ENCODE results near the gene UBAP2.

Gene UBAP2

GRCh38 chr9:34089311-34089710 is 40.6 kb upstream of the UBAP2 start:
- Histone ChIP-seq H2AFZ (ENCODE audit: low read length) (no peak overlapping the region), H3K4me2 (ENCODE audit: low read length) (no peak overlapping the region), H3K4me1 (ENCODE audit: insufficient read depth, low read length, severe bottlenecking) (peaks cover 5% of the 10 kb centered on the region), H3K79me2 (ENCODE audit: insufficient read depth, low read length) (no peaks in the 10 kb centered on the region), H3K36me3 (ENCODE audit: insufficient read depth, low read length) (peaks cover 92% of the 10 kb centered on the region), H3K4me3 (ENCODE audit: low read depth, low read length, poor library complexity, severe bottlenecking) (no peak overlapping the region), H3K9me3 (ENCODE audit: low read length) (no peaks in the 10 kb centered on the region), H4K20me1 (ENCODE audit: insufficient read depth, low read length) (no peaks in the 10 kb centered on the region), H3K9ac (ENCODE audit: low read length) (no peak overlapping the region), H3K27me3 (ENCODE audit: insufficient read depth, low read length) (no peaks in the 10 kb centered on the region), H3K9me2 (ENCODE audit: low read depth, low read length) (no peaks in the 10 kb centered on the region), H3F3A (ENCODE audit: insufficient read depth, low read length) (no peaks in the 10 kb centered on the region), H3K27ac (ENCODE audit: low read depth, low read length, poor library complexity, severe bottlenecking) (no peak overlapping the region)
- TF ChIP-seq EZH2 (IDR thresholded peaks at IDR 0.05; ENCODE audit: borderline replicate concordance, low read length), result no peak
- TF ChIP-seq, protein P1, sequence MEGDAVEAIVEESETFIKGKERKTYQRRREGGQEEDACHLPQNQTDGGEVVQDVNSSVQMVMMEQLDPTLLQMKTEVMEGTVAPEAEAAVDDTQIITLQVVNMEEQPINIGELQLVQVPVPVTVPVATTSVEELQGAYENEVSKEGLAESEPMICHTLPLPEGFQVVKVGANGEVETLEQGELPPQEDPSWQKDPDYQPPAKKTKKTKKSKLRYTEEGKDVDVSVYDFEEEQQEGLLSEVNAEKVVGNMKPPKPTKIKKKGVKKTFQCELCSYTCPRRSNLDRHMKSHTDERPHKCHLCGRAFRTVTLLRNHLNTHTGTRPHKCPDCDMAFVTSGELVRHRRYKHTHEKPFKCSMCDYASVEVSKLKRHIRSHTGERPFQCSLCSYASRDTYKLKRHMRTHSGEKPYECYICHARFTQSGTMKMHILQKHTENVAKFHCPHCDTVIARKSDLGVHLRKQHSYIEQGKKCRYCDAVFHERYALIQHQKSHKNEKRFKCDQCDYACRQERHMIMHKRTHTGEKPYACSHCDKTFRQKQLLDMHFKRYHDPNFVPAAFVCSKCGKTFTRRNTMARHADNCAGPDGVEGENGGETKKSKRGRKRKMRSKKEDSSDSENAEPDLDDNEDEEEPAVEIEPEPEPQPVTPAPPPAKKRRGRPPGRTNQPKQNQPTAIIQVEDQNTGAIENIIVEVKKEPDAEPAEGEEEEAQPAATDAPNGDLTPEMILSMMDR (IDR thresholded peaks at IDR 0.05; ENCODE audit: low read length), result no peak

DNA sequence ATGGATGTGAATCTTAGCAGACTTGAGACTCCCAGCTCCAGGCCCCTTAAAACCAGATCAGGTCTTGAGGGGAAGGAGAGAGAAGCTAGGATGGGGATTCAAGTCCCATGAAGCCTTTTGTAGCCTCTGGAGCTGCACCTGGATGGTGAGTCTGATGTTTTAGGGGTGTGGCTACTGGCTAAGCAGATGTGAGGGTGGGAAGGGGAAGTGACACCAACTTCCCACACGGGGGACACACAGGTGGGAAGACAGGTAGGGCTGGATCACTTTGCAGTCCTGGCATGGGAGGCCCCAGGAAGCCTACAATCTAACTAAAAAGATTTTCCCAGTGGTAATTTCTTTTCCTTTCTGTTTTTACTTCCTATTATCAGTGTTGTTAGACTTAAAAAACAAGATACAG is 38.7 kb upstream of the UBAP2 start:
- Histone ChIP-seq H3K4me1 (ENCODE audit: insufficient read depth, low read length, severe bottlenecking) (peaks cover 11% of the 10 kb centered on the region), H3K36me3 (ENCODE audit: insufficient read depth, low read length) (peaks cover 73% of the 10 kb centered on the region), H3K4me3 (ENCODE audit: low read depth, low read length, poor library complexity, severe bottlenecking) (no peak overlapping the region), H3K9me3 (ENCODE audit: low read length) (no peaks in the 10 kb centered on the region), H3K27ac (ENCODE audit: low read depth, low read length, poor library complexity, severe bottlenecking) (peak overlapping the region; percentile 26), H3K9me2 (ENCODE audit: low read depth, low read length) (no peaks in the 10 kb centered on the region), H3K79me2 (ENCODE audit: insufficient read depth, low read length) (no peaks in the 10 kb centered on the region), H3F3A (ENCODE audit: insufficient read depth, low read length) (no peaks in the 10 kb centered on the region), H2AFZ (ENCODE audit: low read length) (no peak overlapping the region), H3K27me3 (ENCODE audit: insufficient read depth, low read length) (no peaks in the 10 kb centered on the region), H4K20me1 (ENCODE audit: insufficient read depth, low read length) (no peaks in the 10 kb centered on the region), H3K4me2 (ENCODE audit: low read length) (no peak overlapping the region), H3K9ac (ENCODE audit: low read length) (no peak overlapping the region)
- TF ChIP-seq EZH2 (IDR thresholded peaks at IDR 0.05; ENCODE audit: borderline replicate concordance, low read length), result no peak
- TF ChIP-seq, protein P1 (IDR thresholded peaks at IDR 0.05; ENCODE audit: low read length), result no peak

- no peaks in the 10 kb centered on the region for H3K9me3 ChIP-seq (ENCODE audit: low read length)
- H2AFZ ChIP-seq (ENCODE audit: low read length), result no peak overlapping the region
- peaks cover 68% of the 10 kb centered on the region for H3K36me3 ChIP-seq (ENCODE audit: insufficient read depth, low read length)
- no peaks in the 10 kb centered on the region for H3K27me3 ChIP-seq (ENCODE audit: insufficient read depth, low read length)
- H3K27ac ChIP-seq (ENCODE audit: low read depth, low read length, poor library complexity, severe bottlenecking), result peak overlapping the region; percentile 26
- H3K9me2 ChIP-seq (ENCODE audit: low read depth, low read length), result no peaks in the 10 kb centered on the region
- H3F3A ChIP-seq (ENCODE audit: insufficient read depth, low read length), result no peaks in the 10 kb centered on the region
- peaks cover 16% of the 10 kb centered on the region for H3K4me1 ChIP-seq (ENCODE audit: insufficient read depth, low read length, severe bottlenecking)
- H4K20me1 ChIP-seq (ENCODE audit: insufficient read depth, low read length), result no peaks in the 10 kb centered on the region
- no peak overlapping the region for H3K9ac ChIP-seq (ENCODE audit: low read length)
- TF ChIP-seq EZH2 (IDR thresholded peaks at IDR 0.05; ENCODE audit: borderline replicate concordance, low read length), result no peak
- TF ChIP-seq, protein P1 (IDR thresholded peaks at IDR 0.05; ENCODE audit: low read length), result no peak
- H3K4me3 ChIP-seq (ENCODE audit: low read depth, low read length, poor library complexity, severe bottlenecking), result no peak overlapping the region
- no peaks in the 10 kb centered on the region for H3K79me2 ChIP-seq (ENCODE audit: insufficient read depth, low read length)
- H3K4me2 ChIP-seq (ENCODE audit: low read length), result no peak overlapping the region
Observed at GRCh38 chr9:34086864-34087263, 38.2 kb upstream of the UBAP2 start.

Measured in OCI-LY1 (cell line).